CD4-positive, alpha-beta T cell treated with Interleukin-15 for 1 hour (primary cell): ENCODE data around the gene SUPT6H.

Experiments
- DNase-seq: peaks from one replicate; pipeline ENCODE4 v3.0.0-alpha.2; 2020

SUPT6H gene

DNA sequence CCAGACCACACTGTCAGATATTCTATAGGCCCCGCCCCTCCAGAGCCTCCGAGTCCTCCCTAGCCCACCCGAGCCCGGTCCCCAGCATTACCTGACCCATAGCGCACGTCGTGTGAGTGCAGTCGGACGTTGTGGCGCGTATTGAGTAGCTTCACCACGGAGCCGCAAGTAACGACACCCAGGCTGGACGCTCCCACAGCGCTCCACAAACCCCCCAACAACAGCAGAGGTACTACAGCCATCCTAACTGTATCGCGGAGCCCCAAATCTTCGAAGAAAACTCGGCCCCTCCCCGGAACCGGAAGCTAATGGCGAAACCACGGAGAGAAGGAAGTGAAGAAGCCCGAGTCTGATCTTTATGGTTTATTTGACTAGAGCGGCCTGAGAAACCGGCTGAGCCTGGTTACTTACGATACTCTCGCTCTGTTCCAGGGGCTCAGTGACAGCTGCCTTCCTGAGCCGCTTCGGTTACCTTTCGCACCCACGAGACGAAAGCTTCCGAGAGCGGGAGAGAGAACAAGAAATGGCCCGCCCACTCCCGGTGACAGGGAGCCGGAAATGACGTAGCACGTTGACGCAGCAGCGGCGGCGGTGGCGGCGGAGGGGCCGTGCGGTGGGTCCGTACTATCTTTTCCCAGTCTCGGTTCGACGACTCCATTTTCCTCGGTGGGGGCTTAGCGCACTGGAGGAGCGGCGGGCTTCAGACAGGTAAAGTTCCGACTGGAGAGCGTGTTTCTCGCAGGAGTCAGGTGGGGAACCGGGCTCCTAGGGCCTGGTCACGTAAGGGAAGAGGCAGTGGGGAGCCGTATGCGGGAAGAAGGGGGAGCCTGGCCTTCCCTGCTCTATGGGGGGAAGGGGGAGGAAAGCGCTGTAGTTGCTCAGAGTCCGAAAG, at the start of gene SUPT6H, which contains the start of gene SDF2:
SUPT6H (plus strand) TSS at position 571 of the 892 bp plus-strand sequence. CDS start 11,197 bp downstream, outside the sequence.
SDF2 (minus strand) TSS at position 272 of the 892 bp plus-strand sequence; CDS start at position 242, 30 bp downstream.
- peak; percentile 90 for DNase-seq

DNA sequence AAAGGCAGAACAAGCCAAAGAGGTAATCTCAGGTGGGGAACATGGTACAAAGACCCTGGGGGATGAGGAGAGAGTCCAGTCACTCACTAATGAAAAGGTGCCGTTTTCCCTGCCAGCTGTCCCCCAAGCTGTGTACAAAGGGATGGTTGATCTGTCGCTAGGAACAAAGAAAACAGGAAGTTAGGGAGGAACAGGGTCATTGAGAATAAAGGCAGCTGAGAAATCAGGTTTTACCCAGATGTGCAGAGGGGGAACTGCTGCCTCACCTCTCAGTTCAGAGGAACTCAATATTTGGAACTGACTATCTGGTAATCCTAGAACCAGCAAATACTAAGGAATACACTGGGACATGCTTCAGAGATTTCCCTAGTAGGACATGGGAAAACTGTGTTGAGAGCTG, 49.5 kb upstream of the SUPT6H start:
- no peak for DNase-seq

DNA sequence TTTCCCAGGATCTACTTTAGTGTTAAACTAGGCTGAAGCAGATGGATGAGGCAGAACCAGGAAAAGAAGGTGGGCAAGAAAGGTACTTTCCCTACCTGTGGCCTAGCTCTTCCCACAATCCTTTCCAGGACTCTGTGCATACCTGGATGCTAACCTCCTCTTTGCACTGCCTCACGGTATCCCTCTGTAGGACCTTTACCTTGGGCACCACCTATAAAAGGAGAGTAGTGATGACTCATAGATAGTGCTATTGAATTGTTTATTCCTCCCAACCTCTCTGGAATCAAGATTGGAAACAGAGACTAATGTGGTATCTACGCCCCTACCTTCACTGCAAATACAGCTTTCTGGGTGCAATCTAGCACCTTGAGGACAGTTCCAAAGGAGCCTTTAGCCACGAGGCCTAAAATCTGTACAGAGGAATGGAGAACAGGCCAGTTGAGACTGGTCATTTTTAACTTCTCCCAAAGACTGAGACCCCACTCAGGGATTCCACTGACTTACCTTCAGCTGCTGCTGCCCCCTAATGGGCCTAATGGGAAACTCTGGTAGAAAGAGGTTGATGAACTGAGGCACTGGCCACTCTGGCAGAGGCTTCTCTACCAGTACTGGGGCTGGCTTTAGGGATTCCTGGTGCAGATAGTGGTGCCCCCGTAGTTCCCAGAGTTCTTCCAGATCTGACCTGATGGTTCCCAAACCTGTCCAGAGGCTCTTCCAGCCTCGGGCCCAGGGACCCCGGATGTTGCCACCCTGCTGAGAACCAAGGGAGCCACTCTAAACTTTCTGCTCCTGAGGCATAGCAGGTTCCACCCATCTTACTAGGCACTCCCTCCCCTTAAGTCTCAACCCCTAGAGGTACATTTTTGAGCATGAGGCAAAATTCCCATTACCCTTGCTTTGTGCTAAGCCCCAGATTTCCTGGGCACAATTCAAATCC, 48.8 kb upstream of the SUPT6H start:
- DNase-seq, result peak; percentile 30

DNA sequence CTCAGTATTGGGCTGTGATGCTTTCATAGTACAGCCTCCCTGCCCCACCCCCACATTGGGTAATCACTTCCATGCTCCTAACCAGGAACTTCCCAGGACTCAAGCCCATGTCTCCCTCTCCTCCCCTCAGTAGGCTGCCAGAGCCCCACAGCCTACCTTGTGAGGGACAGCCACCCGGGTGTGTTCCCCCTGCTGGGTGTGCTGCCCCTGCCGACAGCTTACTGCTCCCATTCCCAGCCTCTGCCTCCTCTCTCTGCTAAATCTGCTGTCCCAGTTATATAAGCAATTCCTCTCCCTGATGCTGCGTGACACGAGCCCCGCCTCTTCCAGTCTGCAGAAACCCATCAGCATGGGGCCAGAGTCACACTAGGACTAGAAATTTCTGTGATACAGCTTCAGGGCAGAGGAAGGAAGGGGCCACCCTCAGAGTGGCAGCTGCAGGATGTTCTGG, 48.0 kb upstream of the SUPT6H start, which contains the start of gene RSKR:
RSKR (minus strand) TSS at position 255 of the 451 bp plus-strand sequence; CDS start at position 231, 24 bp downstream.
- no peak for DNase-seq

DNA sequence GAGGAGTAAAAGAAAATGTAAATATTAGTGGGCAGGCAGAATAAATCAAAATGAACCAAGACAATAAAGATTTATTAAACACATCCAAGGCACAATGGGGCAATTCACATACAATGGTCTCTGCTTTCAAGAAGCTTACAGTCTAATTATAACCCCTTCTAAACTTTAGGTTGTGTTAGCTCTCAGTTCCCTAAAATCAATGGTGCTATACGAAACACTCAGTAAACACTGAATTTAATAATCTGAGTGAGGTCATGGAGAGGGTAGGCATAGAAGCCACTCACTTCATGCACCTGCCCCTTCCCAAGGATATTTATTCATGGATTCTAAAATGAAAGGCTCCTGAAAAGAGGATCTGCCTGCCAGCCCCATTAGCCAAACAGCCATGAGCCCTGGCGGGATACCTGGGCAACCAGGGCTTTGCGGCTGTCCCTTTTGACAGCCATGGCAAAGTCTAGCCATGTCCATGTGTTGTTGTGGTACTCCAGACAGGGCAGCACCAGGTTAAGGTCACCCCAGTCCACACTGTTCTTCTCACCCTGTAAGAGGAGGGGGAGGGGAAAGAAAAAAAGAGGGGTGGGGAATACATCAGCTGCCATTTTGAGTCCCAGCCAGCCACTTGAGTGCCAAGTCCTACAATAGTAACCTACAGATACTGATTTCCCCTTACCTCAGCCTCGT, 46.6 kb upstream of the SUPT6H start:
- no peak for DNase-seq

DNA sequence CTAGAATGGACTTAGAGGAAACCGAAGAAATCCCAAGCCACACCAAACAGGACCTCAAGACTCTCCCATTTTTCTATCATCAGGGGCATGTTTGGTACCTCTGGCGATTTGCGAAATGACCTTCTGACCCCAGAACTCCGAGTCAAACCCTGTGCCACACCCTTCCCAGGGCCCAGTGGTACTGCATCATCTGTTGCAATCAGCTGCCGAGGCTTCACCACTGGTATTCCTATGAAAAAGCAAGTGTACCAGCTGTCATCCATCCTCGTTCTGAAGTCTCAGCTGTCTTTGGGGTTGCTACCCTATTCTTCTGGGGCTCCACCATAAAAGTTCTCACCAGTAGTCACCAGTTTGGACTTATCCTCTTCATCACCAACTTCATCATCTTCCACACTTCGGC, 45.7 kb upstream of the SUPT6H start:
- DNase-seq, result no peak

DNA sequence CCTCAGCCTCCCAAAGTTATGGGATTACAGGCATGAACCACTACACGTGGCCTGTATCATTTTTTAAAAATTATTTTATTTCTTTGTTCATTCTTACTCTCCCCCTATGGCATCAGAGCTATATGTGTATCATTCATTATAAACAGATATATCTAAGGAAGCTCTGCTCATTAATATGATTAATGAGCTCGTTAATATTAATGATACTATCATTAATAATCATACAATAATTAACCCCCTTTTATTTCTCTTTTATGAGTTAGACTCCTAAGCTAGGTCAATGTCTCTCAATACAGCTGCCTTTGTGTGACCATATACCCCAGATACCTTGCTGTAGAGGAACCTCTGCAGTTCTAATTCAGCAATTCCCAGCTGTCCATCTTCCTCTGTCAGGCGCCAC, 43.5 kb upstream of the SUPT6H start:
- no peak for DNase-seq

DNA sequence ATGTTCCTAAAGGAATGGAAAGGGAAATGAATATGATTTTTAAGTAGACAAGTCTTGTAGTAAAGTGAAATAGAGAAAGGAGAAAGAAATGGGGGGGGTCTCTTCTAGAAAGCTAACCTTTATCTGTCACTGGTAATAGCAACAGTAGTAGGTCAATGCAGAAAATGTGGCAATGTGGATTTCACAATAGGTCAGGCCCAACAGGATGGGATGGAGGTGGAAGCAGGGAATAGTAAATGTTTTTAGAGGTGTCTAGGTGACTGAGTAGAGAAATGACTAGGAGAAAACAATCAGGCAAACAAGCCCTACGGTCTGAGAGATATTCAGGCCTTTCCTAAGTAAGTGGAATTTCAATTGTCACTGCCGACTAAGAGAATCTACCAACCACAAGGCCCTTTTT, 42.0 kb upstream of the SUPT6H start:
- DNase-seq, result no peak

DNA sequence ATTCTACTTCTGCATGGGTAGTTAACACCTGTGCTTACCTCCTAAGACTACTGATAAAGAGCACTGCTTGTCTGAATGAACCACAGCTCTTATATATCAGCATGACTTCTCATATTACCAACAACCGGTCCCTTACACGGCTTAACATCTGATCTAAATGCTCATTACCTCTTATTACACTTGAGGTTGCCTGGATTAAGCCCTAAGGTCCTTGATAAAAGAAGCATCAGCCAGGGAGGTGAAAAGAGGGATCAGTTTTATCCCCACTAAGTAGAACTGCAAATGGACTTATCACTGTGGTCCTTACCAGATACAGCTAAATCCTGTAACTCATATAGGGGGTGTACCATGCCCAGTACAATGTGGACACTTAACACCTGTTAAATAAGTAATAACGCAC, 39.8 kb upstream of the SUPT6H start:
- no peak for DNase-seq

DNA sequence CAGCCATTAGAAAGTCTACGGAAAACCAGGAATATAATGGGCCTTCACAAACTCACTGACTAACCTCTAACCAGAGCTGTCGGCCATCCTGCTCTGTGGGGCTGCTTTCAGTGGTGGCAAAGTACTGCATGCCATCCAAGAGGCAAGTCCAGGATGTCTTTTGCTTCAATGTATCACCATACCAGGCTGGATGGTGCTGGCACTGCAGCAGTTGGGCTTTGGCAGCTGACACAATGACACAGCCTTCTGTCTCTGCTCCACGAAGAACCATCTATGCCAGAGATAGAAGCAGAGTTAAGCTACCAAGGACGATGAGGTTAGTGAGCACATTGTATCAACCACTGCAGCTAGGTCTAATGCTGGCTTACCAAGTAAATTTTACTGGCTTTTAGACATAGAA, 38.3 kb upstream of the SUPT6H start:
- no peak for DNase-seq

DNA sequence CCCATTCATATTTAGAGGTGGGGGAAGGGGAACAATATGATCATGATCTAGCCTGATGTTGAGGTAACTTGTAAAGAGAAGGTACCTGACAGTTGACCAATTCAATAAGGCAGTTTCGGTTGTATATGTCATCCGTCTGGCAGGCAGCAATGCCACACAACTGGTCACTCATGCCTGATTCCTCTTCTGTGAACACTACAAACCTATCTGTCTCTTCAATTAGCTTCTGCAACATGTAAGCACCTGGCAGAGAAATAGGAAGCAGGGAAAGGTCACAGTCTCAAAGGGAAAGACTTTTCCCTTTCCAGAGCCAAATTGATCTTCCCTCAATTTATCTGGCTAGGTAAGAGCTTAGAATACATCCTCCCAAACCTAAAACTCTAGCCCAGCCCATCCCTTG, 37.9 kb upstream of the SUPT6H start:
- no peak for DNase-seq

DNA sequence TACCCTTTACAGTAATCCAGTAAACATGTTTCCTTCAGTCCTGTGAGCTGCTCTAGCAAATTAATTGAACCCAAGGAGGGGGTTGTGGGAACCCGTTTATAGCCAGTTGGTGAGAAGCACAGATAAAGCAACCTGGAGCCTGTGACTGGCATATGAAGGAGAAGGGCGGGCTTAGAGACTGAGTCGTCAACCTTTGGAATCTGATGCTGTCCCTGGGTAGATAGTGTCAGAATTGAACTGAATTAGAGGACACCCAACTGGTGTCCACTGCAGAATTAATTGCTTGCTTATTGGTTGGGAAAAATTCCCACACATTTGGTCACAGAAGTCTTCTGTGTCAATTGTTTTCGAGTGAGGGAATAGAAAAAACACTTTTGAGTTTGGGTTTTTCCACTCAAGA, 35.2 kb upstream of the SUPT6H start:
- no peak for DNase-seq

DNA sequence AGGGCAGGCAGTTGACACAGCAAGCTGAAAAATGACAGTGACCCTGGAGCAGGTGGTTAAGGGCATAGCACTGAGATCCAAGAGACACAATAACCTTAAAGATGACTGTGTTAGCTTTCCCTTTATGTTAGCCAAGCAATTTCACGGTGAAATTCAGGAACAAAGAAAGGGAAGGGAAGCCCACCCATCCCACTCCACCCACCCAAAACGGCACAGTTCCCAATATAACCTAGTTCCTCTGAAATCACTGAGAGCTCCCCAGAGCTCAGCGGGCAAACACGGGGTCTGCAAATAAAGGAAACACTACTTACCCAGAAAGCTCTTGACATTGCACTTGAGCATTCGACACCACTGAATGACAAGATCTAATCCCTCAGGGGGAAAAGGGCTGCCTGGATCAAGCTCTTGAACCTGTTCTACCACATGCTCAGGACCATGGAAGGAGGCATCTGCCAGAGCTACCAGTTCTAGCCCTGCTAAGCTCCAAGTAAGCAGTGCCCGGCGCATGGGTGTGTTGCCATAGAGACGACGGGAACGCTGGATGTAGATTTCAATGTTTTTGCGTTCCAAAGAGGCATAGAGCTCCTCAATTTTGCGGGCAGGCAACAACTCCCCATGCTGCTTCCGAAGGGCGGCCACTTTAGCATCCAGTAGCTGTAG, 27.7 kb upstream of the SUPT6H start:
- no peak for DNase-seq

DNA sequence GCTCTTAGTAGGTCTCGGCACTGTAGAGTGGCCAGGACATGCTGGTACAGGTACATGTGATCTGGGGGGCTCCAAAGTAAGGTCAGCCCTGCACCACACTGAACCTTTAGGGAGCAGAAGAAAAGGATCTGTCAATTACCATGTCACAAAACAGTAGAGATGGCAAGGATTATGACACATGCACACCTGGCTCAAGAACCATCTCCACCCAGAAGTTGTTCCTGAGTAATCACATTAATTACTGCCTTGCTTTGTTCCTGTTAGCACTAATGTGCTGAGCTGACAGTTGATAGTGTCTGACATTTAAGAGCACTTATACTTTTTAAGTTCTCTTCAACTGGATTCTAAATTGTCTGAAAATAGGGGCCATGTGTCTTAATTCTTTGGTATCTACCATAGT, 26.5 kb upstream of the SUPT6H start:
- DNase-seq, result no peak

DNA sequence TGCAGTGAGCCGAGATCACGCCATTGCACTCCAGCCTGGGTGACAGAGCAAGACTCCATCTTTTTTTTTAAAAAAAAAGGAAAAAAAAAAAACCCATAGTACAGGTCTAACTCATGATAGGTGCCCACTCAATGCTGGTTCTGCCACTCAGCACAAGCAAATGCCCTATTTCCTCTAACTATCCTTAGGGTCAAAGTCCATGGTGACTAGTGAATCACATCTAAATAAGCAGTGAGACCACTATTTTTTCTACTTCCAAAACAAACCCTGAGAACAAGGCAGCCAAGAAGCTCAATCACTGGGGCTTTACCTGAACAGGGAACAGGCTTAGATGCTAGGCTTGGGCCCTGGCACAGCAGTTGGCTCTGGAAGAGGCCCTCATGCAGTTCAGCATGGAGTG, 20.4 kb upstream of the SUPT6H start:
- DNase-seq, result no peak

DNA sequence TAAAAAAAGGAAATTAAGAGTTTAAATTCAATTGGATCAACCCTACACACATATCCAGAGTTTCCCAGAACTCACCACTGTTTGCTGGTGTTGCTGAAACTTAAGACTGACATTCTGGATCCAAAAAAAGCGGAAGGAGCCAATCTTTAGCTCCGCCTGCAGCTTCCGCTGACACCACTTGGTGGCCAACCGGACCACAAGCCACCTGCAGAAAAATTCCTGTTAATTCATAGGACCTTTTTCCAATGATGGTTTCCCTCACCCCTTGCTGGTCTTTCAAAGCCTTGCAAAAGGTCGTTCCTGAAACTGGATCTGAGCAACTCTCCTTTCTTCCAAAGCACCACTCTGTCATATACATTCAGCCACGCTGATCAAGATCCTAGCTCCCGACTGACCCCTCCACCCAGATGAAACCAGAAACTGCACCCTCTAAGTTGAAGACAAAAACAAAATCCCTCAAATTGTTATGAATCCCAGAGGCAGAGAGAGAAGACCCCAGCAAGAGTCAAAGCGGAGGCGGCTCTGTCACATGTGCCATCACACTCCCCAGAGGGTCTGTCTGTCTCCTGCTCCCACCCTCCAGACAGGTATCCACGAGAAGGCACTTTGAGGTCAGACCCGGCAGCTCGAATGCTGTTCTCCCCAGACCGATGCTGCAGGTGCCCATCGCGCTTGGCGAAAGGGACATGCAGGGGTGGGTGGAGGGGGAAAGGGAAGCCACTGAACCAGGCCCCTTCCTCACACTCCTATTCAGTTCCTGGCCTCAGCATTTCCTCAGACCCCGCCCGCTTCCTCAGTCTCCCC, 17.8 kb upstream of the SUPT6H start:
- peak; percentile 28 for DNase-seq

DNA sequence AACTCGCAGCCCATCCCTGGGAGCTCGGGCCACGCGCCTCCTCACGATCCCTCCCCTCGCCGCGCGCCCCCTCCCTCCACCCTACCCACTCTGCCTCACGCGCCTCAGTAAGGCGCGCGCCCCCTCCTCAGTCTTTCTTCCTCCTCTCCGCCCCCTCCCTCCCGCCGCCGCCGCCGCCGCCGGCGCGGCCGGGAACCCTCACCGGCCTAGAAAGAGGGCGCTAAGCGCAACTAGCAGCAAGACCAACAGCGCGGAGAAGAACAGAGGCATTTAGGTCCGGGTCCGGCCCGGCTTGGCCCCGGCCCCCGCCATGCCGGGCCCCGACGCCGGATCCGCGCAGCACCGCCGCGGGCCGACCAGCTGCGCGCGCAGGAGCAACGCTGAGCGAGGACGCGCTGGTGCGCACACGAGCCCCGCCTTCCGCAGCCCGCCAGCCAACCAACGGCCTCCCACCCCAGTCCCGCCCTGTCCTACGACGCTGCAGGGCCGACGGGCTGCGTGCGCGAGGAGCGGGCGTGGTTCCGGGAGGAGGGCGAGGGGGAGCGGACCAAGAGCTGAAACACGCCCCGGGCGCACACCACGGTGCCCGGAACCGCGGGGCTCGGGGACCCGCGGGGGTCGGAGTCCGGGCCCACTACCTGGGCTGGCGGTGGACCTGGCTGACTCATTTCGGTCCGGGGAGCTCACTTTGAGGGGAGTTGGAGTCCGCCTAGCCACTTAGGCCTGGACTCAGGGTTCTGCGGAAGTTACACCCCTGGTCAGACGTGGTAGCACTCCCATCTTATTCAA, 17.0 kb upstream of the SUPT6H start, which contains the start of gene BLTP2:
BLTP2 (minus strand) TSS at position 372 of the 789 bp plus-strand sequence; CDS start at position 270, 102 bp downstream.
- peak; percentile 96 for DNase-seq

DNA sequence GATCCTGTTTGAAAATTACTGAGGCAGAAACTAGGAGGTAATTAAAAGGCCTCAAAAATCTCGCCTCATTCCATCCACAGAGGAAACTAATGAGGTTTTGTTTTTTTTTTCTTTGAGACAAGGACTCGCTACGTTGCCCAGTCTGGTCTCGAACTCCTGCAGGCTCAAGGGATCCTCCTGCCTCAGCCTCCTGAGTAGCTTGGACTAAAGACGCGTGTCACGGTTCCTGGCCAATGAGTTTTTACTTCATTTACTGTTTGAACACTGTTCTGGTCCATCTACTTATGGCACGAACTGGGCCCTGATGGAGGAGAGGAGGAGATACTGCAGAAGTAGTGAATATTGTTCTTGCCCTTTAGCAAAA, 16.4 kb upstream of the SUPT6H start:
- DNase-seq, result no peak

DNA sequence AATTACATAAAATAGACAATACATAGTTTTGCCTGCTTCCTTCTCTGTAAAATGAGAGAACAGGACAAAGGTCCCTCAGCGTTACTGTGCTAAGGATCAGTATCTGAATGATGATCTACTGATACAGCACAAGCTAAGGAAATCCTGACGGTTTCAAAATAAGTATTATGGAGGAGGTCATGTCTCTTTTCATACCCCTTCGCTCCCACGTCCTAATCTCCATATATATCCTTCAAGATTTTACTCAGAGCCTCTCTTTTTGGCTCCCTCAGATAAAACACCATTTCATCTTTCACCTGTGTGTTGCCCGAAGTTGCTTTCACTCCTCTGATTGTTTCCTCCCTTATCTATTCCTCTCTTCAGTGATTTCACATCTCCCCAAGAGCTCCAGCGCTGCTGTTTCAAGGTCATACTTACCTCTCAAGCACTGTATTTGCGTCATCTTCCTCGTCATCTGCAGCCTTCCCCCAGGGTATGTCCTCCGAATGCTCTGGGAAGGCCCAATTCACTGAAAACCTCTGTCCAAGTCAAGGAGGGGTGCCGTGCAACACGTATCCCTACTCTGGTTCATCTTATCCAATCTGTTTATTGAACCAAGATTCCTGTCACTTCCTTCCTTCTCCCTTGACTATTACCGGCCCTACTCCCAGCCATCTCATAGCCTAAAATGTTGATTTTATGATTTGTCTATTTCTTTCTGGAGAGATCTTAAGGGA, 15.8 kb upstream of the SUPT6H start:
- DNase-seq, result no peak

DNA sequence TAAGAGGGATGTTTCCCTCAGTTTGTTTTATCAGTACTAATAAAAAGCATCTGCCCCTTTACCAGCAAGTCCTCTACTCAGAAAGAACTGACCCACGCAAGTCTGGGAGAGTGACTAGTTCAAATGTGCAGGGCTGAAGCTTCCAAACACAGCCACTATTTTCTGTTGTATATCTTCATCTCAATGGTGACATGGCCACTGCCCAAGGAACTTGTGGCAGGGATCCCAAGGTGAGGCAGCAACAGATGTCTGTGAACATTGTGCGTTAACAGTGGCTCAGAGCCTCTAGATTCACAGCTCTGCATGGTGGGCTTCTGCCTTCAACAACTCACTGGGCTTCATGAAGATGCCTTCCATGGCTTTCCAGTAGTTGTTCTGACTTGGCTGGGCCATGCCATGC, 13.3 kb upstream of the SUPT6H start:
- DNase-seq, result no peak
